Measurements from ENCODE around the gene ZNF189.

ZNF189 gene

DNA sequence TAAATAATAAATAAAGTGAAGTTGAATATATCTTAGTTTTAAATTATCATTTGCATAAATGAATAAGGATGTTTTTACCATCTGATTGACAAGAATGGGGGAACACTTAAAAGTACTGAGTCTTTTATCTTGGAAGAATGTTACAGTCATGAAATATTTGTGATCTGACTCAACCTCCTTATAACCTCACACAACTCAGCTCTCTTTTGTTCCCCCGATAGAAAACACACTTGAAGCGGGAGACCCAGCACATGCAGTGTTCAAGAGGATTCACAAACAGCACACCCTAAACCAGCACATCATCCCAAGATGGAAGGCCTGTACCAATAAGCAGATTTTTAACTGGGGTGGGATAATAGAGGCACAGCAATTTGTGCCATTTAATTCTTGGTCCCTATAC is 29.4 kb upstream of the ZNF189 start:
- DNase-seq (ENCODE audit: low spot score) = no peak
- H3K27ac ChIP-seq = no peak overlapping the region
- H3K4me3 ChIP-seq = no peak overlapping the region
- TF ChIP-seq, protein P1, sequence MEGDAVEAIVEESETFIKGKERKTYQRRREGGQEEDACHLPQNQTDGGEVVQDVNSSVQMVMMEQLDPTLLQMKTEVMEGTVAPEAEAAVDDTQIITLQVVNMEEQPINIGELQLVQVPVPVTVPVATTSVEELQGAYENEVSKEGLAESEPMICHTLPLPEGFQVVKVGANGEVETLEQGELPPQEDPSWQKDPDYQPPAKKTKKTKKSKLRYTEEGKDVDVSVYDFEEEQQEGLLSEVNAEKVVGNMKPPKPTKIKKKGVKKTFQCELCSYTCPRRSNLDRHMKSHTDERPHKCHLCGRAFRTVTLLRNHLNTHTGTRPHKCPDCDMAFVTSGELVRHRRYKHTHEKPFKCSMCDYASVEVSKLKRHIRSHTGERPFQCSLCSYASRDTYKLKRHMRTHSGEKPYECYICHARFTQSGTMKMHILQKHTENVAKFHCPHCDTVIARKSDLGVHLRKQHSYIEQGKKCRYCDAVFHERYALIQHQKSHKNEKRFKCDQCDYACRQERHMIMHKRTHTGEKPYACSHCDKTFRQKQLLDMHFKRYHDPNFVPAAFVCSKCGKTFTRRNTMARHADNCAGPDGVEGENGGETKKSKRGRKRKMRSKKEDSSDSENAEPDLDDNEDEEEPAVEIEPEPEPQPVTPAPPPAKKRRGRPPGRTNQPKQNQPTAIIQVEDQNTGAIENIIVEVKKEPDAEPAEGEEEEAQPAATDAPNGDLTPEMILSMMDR (IDR thresholded peaks at IDR 0.05) = no peak

DNA sequence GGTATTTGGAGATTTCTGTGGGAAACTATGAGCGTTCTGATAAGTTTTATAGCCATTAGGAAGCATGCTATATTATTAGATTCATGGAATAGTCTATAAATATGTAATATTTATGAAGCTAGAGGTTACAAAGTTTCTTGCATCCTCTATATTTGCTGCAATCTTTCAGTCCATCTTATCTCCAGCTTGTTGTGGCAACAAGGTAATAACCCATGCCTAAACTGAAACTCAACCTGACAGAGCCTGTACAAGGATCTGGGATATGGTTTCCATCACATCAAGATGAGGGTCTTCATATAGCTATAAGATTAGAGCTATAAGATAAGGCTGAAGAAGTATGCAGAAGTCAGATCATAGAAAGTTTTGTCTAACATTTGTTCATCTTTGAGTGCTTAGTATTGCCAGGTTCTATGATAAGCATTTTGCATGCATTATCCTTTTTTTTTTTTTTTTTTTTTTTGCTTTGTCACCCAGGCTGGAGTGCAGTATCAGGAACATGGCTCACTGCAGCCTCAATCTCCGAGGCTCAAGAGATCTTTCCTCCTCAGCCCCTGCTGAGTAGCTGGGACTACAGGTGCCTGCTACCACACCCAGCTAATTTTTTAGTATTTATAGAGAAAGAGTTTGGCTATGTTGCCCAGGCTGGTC is 28.6 kb upstream of the ZNF189 start:
- TF ChIP-seq, protein P1 (IDR thresholded peaks at IDR 0.05) = no peak
- no peak for DNase-seq (ENCODE audit: low spot score)
- no peak overlapping the region for H3K27ac ChIP-seq

DNA sequence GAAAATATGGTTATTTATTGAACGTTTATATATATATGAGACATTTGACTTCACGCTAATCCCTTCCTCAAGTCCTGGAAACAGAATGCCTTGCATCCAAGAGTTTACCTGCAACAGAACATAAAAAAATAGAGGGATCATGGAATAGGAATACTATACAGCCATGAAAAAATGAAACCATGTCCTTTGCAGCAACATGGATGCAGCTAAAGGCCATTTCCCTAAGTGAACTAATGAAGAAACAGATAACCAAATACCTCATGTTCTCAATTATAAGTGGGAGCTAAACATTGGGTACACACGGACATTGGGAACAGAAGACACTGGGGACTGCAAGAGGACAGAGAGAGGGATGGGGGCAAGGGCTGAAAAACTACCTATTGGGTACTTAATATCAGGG is 26.8 kb upstream of the ZNF189 start:
- TF ChIP-seq, protein P1 (IDR thresholded peaks at IDR 0.05) = no peak
- H3K4me3 ChIP-seq = no peak overlapping the region
- DNase-seq (ENCODE audit: low spot score) = no peak
- H3K27ac ChIP-seq = no peak overlapping the region

More for the DNA sequence above, 28.6 kb upstream of the ZNF189 start:
- no peak overlapping the region for H3K4me3 ChIP-seq

DNA sequence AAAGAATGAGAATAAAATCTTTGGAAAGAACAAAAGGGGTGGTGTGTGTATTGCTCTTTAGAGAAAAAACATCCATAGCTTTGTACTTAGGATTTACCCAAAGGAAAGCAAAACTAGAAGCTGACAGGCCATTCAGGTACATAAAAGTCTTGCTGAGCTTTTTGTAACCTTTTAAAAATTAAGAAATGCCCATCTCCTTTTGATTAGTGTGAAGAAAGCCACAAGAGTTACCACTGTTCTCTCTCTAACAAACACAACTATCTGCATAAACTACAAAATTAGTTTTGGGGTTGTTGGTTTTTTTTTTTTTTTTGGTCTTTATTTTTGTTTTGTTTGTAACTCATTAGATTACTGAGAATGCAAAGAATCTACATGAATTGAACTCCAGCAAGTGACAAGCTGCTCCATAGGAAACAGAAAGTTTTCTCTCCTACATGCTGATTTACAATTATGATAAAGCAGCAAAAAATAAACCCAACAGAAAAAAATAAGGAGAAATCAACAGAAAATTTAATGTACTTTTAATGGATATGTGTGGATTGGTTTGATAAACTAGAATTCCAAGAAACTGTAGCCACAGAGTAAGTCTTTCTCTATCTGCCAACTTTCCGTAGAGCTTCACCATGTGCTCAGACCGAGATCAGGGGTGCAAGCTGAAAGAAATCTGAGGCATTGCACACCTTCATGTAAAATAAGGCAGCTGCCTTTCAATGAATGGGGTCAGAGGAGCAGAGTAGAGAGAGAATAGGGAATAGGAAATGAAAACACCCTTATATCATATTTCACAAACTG is 26.1 kb upstream of the ZNF189 start:
- Histone ChIP-seq H3K4me3 (no peak overlapping the region), H3K27ac (no peak overlapping the region)
- TF ChIP-seq, protein P1 (IDR thresholded peaks at IDR 0.05) = no peak
- no peak for DNase-seq (ENCODE audit: low spot score)

- H3K27ac ChIP-seq = no peak overlapping the region
- no peak for DNase-seq (ENCODE audit: low spot score)
These were observed 23.1 kb upstream of the ZNF189 start for GRCh38 chr9:101375546-101375945.

DNA sequence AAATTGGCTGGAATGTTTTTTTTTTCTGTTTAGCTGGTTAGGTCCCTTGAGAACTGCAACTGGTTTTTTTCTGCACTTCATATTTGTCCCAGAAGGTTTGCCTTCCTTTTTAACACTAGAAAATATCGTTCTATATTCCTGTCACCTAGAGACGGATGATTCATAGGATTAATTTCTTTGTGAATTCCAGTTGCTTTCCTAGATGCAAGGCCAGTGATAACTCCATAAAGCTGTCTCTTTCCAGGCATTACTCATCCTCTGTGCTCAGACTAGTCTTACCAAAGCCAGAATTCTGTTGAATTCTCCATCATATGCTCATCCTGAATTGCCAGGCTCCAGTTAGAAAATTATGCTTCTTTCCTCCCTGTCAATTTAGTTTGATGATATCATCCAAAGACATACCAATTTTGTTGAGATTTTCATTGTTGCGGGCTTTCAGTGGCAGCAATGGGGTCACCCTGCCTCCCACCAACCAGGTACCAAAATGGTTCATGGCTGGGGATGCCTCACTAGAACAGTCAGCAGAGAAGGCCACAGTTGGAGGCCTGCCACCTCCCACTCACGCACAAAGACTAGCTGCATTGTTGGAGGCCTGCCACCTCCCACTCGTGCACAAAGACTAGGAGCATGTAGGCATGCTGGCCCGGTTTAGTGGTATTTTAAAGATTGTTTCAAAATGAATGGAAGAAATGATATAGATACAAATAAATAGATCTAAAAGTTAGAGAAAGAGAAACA is 22.4 kb upstream of the ZNF189 start:
- no peak overlapping the region for H3K27ac ChIP-seq
- no peak for DNase-seq (ENCODE audit: low spot score)
- TF ChIP-seq, protein P1 (IDR thresholded peaks at IDR 0.05) = no peak
- no peak overlapping the region for H3K4me3 ChIP-seq

More at GRCh38 chr9:101375546-101375945, 23.1 kb upstream of the ZNF189 start:
- H3K4me3 ChIP-seq = no peak overlapping the region
- TF ChIP-seq, protein P1 (IDR thresholded peaks at IDR 0.05) = no peak

Data from coronary artery (tissue), 2 donors.